Anterior cingulate cortex (tissue), 58 donors: ENCODE measurements around the gene SCARB1.

Experiments
- DNase-seq, 58 donors: peaks; one replicate each; lab custom pipeline; 2025; lab: John Stamatoyannopoulos, UW

SCARB1 gene

DNA sequence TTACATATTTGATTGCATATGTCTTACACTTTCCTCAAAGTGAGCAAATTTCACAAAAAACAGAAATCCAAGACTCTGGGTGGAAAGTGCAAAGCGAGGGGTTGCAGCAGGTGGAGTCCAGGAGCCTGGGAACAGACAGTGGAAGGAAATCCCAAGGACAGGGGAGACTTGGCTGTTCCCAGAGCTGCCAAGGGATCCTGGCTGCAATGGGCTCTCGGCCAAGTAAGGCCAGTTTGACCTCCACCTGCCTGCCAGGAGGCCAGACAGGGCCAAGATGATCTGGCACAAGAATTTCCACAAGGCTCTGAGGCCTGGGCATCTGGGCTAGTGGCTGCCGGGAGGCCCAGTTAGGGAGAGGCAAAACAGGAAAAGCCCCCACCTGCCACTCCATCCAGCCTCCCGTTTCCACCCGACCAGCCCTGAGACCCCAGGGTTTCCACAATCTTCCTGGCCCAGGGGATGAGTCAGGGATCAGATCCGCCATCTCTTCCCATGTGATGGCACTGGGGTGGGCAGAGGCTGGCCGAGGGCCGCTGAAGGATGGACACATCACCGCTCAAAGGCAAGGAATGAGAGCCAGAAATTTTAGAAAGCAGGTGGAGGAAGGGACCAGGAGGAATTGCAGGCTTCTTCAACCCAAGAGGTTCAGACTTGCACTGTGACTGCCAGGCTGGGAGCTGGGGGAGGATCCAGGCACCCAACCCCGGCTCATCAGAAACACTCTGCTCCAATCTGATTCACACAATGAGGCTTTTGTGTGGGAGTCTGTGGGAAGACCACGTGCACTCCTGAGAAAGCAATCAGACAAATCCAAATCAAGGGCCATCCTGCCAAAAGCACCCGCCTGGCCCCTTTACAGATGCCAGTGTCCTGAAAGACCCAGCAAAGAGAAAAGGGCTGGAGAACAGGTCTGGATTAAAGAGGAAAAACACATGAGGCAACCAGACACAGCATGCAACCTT, 16.3 kb downstream of the SCARB1 start:
- peak; percentile 24 to 94 (median 80) for DNase-seq

GRCh38 chr12:124844411-124845397, 19.0 kb downstream of the SCARB1 start:
- DNase-seq = no peak

DNA sequence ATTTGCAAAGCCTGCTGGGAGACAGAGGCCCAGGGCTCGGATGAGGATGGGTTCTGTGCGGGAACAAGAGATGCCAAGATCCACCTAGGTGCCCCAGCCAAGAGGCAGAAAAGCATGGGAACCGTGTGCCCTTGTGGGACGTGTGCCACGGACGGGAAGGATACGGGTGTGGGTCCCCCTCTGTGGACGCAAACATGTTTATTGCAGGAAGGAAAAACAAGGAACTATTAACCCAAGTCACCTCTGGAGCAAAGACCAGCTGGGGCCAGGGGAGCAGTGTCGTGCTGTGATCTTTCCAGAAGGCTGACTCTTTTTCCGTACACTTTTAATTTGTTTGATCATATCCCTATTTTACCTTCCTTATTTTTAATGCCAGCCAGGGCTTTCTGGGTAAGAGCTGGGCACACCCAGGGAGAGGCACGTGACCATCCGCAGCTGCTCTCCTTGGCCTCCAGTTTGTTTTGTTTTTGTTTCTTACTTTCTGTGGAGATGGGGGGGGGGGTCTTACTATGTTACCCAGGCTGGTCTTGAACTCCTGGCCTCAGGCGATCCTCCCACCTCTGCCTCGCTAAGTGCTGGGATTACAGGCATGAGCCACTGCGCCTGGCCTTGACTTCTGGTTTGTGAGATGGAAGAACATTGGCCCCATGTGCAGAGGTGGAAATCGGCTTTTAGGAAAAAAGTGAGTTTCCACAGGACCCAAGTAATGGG, 20.7 kb downstream of the SCARB1 start:
- no peak for DNase-seq

DNA sequence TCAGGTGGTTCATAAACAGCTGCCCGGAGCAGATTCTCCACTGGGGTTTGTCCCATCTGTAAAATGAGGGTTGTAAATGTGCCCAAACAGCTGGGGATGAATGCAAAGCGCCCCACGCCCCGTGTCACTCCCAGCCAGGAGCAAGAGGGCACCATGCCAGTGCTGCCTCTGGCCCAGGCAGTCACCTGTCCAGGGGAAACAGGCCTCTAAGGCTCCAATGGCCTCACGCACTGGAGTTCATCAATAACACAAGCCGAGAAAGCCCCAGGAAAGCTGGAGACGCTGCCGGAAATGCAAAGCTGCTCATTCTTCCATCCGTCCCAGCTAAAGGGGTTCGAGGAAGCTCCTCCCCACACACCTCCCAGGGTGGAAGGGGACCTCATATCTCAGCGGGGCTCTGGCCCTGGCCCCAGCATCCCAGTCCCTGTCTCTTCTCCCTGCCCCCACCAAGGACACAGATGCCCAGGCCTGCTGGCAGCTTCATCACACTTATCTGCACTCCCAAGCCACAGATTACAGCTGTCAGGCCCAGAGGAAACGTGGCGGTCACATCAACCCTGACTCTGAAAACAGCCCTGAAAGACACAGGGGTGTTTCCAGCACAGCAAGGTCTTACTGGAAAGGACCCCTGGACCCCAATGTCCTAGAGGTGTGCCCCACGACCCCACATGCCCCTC, 21.5 kb downstream of the SCARB1 start:
- DNase-seq = peak in 1 of 58 donors; percentile 42

DNA sequence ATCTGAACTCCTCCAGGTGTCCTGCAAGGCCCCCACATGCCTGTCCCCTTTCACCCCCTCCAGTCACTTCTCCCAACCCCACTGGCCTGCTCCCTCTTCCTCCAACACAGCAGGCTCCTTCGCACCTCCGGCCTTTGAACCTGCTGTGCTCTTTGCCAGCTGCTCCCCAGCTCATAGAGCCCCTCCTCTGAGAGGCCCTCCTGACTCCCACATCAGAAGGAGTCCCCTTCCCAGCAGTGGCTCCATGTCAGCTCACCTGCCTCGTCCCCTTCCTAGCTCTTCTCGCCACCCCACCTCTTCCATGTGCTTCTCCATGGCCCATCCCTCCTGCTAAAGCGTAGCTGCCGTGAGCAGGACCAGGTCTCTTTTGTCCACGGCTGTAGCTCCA, 22.1 kb downstream of the SCARB1 start:
- DNase-seq = no peak

DNA sequence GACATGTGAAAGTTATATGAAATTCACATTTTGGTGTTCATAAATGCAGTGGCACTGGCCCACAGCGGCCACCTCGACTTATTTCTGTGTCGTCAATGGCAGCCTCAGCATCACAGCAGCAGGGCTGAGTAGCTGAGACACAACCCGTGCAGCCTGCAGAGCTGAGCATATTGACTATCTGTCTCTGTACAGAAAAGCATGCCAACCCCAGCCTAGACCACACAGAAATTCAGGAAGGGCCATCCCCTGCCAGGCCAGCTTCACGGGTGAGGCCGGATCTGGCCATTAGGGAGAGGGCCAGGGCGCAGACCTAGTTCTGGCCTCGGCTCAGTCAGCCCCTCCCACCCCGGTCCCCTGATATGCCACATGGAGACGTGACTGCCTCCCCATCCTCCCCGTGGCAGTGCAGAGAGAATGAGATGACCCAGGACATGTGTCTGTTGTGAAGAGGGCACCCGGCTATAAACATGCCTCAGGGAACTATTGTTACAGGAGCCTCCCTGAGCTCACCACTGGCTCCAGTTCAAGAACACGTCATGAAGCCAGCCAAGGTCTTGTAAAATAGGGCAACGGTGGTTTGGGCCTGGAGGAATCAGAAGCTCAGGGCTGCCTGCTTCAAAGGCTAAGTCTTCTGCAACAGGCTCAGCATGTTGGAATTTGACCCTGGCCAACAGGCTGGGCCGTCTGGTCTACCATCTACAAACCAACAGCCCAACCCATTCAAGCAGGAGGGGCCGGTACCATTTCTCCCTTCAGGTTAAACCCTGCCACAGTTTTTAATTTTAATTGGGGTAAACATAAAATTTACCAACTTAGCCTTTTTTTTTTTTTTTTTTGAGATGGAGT, 25.5 kb downstream of the SCARB1 start:
- peak in 41 of 58 donors; percentile 8 to 82 (median 39) for DNase-seq

DNA sequence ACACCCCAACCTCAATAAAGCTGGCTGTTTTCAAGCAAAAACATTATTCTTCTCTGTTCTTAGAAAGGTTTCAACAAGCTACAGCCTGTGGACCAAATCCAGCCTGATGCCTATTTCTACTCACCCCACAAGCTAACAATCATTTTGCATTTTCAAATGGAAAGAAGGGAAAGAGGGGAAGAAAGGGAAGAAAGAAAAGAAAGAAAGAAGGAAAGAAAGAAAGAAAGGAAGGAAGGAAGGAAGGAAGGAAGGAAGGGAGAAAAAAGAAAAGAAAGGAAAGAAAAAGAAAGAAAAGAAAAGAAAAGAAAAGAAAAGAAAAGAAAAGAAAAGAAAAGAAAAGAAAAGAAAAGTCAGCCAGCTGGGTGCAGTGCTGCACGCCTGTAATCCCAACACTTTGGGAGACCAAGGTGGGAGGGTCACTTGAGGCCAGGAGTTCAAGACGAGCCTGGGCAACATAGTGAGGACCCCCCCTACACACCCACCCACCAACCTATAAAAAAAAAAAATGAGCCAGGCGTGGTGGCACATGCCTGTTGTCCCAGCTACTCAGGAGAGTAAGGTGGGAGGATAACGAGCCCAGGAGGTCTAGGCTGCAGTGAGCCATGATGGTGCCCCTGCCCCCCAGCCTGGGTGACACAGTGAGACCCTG, 26.3 kb downstream of the SCARB1 start:
- DNase-seq = no peak

GRCh38 chr12:124836759-124837158, 26.9 kb downstream of the SCARB1 start:
- no peak for DNase-seq

GRCh38 chr12:124835656-124836410, 27.8 kb downstream of the SCARB1 start:
- DNase-seq = no peak

DNA sequence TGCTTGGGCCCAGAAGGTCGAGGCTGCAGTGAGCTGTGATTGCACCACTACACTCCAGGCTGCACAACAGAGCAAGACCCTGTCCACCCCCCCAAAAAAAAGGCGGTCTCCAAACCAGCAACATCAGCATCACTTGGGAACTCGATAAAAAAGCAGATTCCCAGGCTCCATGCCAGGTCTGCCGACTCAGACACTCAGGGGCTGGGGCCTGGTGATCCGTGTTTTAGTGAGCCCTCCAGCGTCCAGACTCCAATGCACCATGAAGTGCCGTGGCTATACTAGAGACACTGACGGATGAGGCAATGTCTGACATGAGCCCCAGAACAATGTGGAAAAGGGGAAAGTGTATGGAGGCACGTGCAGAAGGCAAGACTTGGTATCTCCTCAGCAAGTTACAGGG, 28.8 kb downstream of the SCARB1 start:
- DNase-seq = no peak

- peak in 8 of 58 donors; percentile 1 to 36 (median 22) for DNase-seq
Measured at GRCh38 chr12:124833693-124834122, 30.0 kb downstream of the SCARB1 start.

- no peak for DNase-seq
Measured at GRCh38 chr12:124832856-124833255, 30.8 kb downstream of the SCARB1 start.

DNA sequence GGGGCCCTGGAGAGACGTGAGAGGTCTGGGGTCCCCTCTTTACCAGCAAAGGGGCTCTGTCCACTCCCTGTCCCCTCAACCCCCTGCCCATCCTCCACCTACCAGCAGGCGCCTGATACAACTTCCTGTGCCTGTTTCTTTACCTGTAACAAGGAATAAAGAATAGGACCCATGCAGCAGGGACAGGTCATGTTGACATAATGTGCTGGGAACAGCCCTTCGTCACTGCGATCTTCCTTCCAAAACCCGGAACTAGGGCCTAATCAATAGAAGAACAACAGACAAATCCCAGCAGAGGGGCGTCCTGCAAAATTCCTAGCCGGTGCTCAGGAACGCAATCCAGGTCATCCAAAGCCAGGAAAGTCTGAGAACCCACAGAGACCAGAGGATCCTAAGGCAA, 32.1 kb downstream of the SCARB1 start:
- no peak for DNase-seq

DNA sequence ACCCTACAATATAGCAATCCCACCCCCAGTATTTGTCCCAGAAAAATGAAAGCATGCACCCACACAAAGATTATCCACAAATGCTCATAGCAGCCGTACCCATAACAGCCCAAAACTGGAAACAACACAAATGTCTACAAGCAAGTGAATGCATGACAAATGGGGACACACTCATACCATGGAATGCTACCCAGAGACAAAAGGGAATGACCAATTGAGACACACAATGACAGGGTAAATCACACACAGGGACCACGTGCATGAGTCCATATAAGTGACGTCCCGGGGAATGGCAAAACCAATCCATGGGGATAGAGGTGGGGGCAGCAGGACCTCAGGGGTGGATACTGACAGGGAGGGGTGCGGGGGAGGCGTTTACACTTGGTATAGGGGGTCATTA, 33.4 kb downstream of the SCARB1 start:
- no peak for DNase-seq

DNA sequence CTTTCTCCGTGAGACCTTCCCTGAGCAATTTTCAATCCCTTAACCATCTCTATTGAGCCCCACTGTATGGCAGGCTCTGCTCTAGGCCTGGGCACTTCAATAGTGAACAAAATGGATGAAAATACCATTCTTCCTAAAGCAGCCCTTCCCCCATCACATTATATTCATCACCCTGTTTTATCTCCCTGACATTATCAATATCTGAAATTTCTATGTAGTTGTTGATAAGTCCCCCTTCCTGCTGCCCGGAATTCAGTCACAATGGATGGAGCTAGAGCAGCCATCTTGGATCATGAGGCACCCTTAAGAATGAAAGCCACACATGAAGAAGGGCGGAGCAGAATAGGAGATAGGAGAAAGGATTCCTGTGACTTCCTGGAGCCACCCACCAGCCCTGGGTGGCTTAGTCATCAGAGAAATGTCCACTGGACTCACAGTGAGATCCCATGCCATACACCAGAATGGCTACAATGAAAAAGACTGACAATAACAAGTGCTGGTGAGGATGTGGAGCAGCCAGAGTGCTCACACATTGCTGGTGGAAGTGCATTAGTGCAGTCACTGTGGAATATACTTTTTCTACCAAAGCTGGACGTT, 33.9 kb downstream of the SCARB1 start:
- no peak for DNase-seq

- peak in 8 of 58 donors; percentile 18 to 59 (median 42) for DNase-seq
Measured at GRCh38 chr12:124829008-124829707, 34.5 kb downstream of the SCARB1 start.
